ENCODE measurements around the gene ZW10.

The ZW10 gene

GRCh38 chr11:113684496-113684895 is 89.0 kb downstream of the ZW10 start:
- no peaks in the 10 kb centered on the region for H3K9me2 ChIP-seq (replicated peaks; ENCODE audit: insufficient read depth, low read length)
- TF ChIP-seq EZH2phosphoT487 (conservative IDR thresholded peaks at IDR 0.05; ENCODE audit: low read length), result no peak
- TF ChIP-seq, protein P1, sequence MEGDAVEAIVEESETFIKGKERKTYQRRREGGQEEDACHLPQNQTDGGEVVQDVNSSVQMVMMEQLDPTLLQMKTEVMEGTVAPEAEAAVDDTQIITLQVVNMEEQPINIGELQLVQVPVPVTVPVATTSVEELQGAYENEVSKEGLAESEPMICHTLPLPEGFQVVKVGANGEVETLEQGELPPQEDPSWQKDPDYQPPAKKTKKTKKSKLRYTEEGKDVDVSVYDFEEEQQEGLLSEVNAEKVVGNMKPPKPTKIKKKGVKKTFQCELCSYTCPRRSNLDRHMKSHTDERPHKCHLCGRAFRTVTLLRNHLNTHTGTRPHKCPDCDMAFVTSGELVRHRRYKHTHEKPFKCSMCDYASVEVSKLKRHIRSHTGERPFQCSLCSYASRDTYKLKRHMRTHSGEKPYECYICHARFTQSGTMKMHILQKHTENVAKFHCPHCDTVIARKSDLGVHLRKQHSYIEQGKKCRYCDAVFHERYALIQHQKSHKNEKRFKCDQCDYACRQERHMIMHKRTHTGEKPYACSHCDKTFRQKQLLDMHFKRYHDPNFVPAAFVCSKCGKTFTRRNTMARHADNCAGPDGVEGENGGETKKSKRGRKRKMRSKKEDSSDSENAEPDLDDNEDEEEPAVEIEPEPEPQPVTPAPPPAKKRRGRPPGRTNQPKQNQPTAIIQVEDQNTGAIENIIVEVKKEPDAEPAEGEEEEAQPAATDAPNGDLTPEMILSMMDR (IDR thresholded peaks at IDR 0.05; ENCODE audit: insufficient read depth, low read length, poor library complexity, severe bottlenecking), result no peak

DNA sequence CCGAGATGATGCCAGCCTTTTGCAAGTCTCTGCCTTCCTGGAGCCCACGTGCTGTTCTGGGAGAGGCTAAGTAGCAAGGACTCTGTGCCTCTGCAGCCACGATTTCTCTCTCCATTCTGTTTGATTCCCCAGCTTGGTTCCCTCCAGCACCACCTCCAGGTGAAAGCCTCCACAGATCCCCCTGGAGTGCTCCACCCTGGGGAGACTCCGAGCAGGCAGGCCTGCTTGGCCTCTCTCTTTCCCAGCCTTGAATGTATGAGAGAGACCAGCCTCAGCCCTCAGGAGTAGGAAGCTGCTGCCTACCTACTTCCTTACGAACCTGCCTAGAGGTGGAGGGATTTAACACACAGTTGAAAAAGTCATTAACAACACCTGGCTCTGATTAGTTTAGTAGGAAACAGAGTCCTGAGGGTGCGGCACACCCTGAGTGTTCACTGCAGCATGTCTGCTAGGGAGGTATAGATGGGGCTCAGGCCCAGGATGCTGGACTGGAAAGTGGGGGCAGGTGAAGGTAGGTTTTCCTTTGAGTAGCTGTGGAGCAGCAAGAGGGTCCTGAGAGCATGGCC is 89.9 kb downstream of the ZW10 start:
- Histone ChIP-seq H3K79me2 (ENCODE audit: insufficient read depth, low read length) (no peaks in the 10 kb centered on the region), H3K9ac (ENCODE audit: low read length) (no peak overlapping the region)

More at GRCh38 chr11:113684496-113684895, 89.0 kb downstream of the ZW10 start:
- Histone ChIP-seq H3K27ac (ENCODE audit: low read depth, low read length) (no peak overlapping the region), H3K9ac (ENCODE audit: low read length) (no peak overlapping the region), H2AFZ (ENCODE audit: low read depth, low read length, severe bottlenecking) (no peak overlapping the region), H3K36me3 (ENCODE audit: low read length) (no peaks in the 10 kb centered on the region), H4K20me1 (ENCODE audit: low read depth, low read length) (no peaks in the 10 kb centered on the region), H3K79me2 (ENCODE audit: insufficient read depth, low read length) (no peaks in the 10 kb centered on the region), H3K27me3 (ENCODE audit: low read length) (no peaks in the 10 kb centered on the region), H3F3A (ENCODE audit: insufficient read depth) (no peaks in the 10 kb centered on the region), H3K9me3 (ENCODE audit: insufficient read depth, low read length) (no peaks in the 10 kb centered on the region), H3K4me2 (ENCODE audit: low read depth, low read length, poor library complexity, severe bottlenecking) (no peak overlapping the region), H3K4me3 (ENCODE audit: insufficient read depth, low read length, poor library complexity, severe bottlenecking) (no peak overlapping the region)

More for the DNA sequence above, 89.9 kb downstream of the ZW10 start:
- Histone ChIP-seq H3K27me3 (ENCODE audit: low read length) (no peaks in the 10 kb centered on the region), H3F3A (ENCODE audit: insufficient read depth) (no peaks in the 10 kb centered on the region), H3K36me3 (ENCODE audit: low read length) (no peaks in the 10 kb centered on the region), H3K27ac (ENCODE audit: low read depth, low read length) (no peak overlapping the region), H3K9me3 (ENCODE audit: insufficient read depth, low read length) (no peaks in the 10 kb centered on the region), H2AFZ (ENCODE audit: low read depth, low read length, severe bottlenecking) (no peak overlapping the region), H3K4me2 (ENCODE audit: low read depth, low read length, poor library complexity, severe bottlenecking) (no peak overlapping the region), H3K9me2 (replicated peaks; ENCODE audit: insufficient read depth, low read length) (no peaks in the 10 kb centered on the region), H3K4me3 (ENCODE audit: insufficient read depth, low read length, poor library complexity, severe bottlenecking) (no peak overlapping the region), H4K20me1 (ENCODE audit: low read depth, low read length) (no peaks in the 10 kb centered on the region)
- TF ChIP-seq EZH2phosphoT487 (conservative IDR thresholded peaks at IDR 0.05; ENCODE audit: low read length), result no peak
- TF ChIP-seq, protein P1 (IDR thresholded peaks at IDR 0.05; ENCODE audit: insufficient read depth, low read length, poor library complexity, severe bottlenecking), result no peak
